ENCODE measurements around the gene CCNK.

DNA sequence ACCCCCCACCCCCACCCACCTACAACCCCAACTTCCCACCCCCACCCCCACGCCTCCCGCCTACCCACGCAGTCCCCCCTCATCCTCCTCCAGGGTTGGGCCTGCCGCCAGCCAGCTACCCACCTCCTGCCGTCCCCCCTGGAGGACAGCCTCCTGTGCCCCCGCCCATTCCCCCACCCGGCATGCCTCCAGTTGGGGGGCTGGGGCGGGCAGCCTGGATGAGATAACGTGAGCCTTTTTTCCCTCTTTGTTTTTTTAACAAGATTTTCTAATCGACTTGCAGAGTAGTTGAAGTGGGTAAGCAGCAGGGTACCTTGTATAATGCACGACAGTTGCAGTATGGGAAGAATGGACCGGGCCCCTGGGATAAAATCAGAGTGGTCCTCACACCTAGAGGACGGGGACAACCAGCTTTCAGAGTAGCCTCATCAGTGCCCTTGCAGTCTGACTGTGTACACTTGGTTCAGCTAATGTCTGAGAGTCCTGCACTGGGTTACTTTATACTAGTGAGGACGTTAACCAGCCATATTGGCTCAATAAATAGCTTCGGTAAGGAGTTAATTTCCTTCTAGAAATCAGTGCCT, 29.4 kb downstream of the CCNK start:
- TF ChIP-seq RBM22 (optimal IDR thresholded peaks at IDR 0.05; ENCODE audit: low read length): peak; percentile 67
- no peak for TF ChIP-seq CREB1 (IDR thresholded peaks at IDR 0.05)
- TF ChIP-seq CREB1 (CRISPR knock-in tag; IDR thresholded peaks at IDR 0.05): no peak
- TF ChIP-seq, protein P1, sequence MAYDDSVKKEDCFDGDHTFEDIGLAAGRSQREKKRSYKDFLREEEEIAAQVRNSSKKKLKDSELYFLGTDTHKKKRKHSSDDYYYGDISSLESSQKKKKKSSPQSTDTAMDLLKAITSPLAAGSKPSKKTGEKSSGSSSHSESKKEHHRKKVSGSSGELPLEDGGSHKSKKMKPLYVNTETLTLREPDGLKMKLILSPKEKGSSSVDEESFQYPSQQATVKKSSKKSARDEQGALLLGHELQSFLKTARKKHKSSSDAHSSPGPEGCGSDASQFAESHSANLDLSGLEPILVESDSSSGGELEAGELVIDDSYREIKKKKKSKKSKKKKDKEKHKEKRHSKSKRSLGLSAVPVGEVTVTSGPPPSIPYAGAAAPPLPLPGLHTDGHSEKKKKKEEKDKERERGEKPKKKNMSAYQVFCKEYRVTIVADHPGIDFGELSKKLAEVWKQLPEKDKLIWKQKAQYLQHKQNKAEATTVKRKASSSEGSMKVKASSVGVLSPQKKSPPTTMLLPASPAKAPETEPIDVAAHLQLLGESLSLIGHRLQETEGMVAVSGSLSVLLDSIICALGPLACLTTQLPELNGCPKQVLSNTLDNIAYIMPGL (CRISPR knock-in tag; IDR thresholded peaks at IDR 0.05; ENCODE audit: borderline replicate concordance in 1 of 2, low read depth in 1 of 2): no peak
- TF ChIP-seq ETV6 (CRISPR knock-in tag; conservative IDR thresholded peaks at IDR 0.05): no peak
- TF ChIP-seq MYNN (CRISPR knock-in tag; IDR thresholded peaks at IDR 0.05; ENCODE audit: low read depth): no peak
- no peak for TF ChIP-seq ZNF558 (CRISPR knock-in tag; IDR thresholded peaks at IDR 0.05; ENCODE audit: borderline replicate concordance)
- TF ChIP-seq TAF15 (IDR thresholded peaks at IDR 0.05; ENCODE audit: low read depth, low read length, poor library complexity, severe bottlenecking): no peak
- TF ChIP-seq CHD4 (IDR thresholded peaks at IDR 0.05; ENCODE audit: borderline replicate concordance, low read length): no peak
- TF ChIP-seq, protein P2, sequence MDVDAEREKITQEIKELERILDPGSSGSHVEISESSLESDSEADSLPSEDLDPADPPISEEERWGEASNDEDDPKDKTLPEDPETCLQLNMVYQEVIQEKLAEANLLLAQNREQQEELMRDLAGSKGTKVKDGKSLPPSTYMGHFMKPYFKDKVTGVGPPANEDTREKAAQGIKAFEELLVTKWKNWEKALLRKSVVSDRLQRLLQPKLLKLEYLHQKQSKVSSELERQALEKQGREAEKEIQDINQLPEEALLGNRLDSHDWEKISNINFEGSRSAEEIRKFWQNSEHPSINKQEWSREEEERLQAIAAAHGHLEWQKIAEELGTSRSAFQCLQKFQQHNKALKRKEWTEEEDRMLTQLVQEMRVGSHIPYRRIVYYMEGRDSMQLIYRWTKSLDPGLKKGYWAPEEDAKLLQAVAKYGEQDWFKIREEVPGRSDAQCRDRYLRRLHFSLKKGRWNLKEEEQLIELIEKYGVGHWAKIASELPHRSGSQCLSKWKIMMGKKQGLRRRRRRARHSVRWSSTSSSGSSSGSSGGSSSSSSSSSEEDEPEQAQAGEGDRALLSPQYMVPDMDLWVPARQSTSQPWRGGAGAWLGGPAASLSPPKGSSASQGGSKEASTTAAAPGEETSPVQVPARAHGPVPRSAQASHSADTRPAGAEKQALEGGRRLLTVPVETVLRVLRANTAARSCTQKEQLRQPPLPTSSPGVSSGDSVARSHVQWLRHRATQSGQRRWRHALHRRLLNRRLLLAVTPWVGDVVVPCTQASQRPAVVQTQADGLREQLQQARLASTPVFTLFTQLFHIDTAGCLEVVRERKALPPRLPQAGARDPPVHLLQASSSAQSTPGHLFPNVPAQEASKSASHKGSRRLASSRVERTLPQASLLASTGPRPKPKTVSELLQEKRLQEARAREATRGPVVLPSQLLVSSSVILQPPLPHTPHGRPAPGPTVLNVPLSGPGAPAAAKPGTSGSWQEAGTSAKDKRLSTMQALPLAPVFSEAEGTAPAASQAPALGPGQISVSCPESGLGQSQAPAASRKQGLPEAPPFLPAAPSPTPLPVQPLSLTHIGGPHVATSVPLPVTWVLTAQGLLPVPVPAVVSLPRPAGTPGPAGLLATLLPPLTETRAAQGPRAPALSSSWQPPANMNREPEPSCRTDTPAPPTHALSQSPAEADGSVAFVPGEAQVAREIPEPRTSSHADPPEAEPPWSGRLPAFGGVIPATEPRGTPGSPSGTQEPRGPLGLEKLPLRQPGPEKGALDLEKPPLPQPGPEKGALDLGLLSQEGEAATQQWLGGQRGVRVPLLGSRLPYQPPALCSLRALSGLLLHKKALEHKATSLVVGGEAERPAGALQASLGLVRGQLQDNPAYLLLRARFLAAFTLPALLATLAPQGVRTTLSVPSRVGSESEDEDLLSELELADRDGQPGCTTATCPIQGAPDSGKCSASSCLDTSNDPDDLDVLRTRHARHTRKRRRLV (CRISPR knock-in tag; IDR thresholded peaks at IDR 0.05): no peak

Data from HepG2 (cell line).